Activated CD4-positive, alpha-beta T cell treated with anti-CD3 and anti-CD28 coated beads, Interleukin-2, Interleukin-6, amounts not matched to agents 100 ng/mL and 50 ng/mL, durations not matched to agents 16 hours and 8 hours (primary cell): Measurements from ENCODE around the gene TPM2.

Experiments
- DNase-seq: peaks from one replicate; pipeline ENCODE4 v3.0.0-alpha.2; 2020

Gene TPM2

DNA sequence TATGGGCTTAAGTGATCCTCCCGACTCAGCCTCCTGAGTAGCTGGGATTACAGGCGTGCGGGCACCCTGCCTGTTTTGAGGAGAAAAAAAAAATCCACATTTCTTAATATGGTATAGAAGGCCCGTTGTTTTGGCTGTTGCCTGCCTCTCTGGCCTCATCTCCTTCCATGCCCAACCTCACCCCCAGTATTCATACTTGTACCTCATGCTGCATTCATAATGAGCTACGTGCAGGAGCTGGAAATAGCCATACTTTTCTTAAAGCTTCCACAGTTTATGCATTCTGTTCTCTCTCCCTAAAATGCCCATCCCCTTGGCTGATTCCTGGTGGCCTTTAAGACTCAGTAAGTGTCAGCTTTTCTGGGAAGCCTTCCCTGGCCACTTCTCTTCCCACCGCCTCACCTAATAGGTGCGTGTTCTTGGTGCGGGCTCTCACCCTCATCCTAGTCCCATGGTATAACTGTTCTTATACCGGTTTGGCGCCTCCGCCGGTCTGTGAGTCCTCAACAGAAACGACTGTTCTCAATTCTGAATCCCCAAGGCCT, 2.1 kb upstream of the TPM2 start:
- no peak for DNase-seq

DNA sequence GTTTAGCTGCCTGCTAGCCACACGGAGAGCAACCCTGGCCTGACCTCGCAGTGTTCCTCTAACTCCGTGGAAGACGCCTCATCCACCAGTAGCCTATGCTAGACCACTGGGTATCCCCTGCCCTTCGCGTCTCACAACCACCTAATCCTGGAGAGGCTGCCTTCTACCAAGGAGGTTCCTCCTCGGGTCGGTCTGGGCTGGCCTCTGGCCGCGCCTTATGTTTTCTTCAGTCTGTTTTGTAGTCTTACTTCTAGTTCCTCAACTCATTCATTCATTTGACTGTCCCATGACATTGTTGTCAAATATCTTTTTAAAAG, 1.6 kb upstream of the TPM2 start:
- DNase-seq: no peak

DNA sequence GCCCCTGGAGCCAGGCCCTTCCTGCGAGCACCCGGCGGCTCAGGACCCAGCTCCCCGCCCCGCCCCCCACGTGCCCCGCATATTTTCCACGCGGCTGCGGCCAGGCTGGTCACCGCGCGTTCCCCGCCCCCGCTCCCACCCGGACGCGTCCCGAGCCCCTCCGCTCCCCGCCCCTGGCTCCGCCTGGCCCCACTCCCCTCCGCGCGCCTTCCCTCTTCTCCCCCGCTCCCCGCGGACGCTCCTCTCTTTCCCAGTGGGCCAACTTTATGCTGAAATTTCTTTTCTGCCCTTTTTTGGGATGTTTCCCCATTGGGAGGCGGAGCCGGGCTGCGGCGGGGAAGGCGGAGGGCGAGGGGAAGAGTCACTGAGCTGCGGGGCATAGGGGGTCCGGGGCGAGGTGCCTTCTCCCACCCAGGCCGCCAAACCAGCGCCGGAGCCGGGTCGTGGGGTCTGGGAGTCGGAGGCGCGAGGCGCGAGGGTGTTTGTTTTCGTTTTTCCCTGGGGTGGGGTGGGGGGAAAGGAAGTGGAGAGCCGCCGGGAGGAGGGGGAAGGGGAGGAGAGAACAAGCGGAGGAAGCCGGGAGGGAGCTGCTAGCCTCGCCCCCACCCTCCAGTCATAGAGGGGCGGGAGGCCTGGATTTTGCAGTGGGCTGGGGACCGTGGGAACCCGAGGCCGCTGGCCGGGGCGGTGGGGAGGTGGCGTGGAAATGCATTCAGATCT, 1.0 kb upstream of the TPM2 start:
- peak; percentile 25 for DNase-seq

DNA sequence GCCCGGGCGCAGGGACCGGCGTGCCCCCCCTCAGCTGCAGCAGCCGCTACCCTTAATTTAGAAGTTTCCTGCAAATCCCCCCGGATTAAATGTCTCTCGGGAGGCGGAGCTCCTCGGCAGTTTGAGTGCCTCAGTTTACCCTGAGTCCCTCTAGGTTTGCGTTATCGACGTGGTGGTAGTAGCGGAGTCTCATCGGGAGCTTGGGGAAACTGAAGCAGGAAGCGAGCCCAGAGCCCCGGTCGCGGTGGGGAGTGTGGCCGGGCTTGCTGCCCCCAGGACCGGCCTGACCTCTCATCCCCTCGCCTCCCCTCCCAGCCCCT, 529 bp upstream of the TPM2 start:
- DNase-seq: no peak

DNA sequence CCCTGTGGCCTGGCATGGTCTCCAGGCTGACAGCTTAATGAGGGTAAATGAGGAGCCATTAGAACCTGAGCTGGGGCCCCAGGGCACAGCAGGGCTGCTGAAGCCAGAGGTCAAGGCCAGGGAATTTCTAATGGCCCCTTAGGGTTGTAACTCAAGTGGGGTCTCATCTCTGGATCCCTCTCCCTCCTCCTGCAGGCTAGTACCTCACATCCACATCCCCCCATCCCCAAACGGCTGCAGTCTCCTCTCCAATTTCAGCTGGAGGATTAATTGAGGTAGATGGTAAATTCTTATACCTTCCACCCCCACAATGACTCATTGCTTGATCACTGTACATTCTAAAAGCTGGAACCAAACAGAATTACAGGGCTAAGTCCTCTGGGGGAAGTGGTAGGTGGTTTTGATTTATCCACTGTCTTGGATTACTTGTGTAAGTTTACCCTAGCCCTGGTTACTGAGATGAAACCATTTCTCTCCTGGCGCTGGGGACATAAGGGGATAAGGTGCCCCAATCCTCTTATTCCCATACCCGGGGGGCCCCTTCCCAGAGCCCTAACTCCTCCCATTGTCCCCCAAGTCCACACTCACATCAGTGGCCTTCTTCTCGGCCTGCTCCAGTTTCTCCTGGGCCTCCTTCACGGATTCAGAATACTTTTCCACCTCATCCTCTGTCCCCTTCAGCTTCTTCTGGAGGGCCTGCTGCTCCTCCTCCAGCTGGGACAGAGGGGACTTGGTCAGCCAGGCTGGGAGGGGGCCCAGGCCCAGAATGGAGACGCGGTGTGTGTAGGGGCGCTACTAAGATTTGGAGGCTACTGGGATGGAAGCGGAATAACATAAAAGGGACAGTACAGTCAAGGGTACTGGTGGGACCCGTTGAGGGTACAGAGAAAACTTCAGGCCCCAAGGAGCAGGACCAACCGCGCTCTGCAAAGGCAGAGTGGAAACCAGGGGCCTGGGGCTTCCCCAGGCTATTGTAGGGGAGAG, 875 bp downstream of the TPM2 start:
- DNase-seq: peak; percentile 42

DNA sequence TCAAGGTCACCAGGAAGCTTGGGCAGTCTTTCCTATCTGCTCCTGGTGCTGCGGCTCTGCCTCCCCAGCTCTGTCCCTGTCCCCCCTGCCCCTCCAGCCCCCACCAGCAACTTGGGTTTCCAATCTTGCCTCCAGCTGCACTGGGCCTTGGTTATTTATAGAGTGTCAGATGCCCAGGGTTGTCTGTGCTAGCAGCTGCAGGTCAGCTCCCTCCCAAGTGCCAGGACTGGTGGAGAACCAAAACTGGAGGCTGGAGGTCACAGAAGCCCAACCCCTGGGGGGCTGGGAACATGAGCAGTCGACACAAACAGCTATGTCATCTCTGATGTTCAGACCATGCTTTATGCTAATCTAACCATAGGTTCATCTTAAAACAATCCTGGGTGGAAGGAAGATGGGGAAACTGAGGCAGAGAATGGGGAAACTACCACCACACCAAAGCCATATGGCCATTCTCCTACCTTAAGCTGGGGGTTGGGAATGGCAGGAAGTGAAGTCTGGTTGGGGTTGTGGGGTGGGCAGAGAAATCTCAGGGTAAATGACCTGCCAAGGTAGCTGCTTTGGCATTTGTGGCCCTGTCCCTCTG, 1.7 kb downstream of the TPM2 start:
- no peak for DNase-seq

DNA sequence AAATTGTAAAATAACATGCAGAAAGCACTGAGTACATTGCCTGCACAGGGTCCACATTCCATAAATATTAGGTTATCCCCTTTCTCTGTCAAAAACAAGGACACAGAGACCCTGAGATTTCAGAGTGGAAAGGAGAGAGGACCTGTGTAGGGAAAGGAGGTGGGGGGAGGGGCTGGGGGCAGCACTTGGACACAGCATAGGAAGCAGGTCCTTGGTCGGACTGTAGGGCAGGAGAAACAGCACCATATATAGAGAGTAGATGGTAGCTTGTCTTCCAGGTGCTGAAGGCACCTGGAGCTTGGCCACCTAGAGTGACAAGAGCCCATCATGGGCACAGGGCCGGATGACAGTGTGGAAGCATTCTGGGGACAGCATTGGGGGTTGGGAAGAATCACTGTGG, 2.4 kb downstream of the TPM2 start:
- no peak for DNase-seq

DNA sequence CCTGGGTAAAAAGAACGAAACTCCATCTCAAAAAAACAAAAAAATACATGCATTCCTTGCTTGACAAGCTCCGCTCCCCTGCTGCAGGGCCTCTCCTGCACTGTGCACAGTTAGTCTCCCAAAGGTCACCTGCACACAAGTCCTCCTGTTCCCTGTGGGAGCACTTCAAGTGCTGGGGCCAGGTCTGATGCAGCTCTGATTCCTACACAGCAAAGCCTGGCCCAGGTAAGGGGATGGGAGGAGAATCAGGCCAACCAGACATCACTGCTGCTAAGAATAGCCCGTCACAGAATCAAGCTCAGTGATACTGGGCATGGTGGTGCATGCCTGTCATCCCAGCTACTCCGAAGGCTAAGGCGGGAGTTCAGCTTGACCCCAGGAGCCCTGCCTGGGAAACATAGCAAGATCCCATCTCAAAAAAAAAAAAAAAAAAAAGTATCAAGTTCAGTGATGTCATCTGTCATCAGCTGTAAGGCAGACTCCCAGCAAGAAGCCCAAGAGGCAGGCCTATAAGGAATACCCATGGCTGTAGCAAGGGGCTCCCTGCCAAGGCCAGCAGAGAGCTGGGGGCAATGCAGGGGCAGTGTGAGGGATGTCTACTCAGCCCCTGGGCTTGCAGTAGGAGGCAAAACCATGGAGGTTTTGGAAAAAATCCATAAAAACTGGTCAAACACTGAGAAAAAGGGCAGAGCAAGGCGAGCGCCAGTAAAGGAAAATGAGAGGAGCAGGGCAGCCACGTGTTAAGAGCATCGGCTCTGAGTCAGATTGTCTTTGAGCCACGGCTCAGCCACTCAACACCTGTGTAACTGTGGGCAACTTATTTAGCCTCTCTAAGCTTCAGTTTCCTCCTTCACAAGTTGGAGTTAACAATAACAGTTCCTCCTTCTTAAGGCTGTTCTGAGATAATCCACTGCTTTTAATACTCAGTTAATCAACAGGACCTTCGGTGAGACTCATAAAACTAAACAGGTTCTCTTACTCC, 3.2 kb downstream of the TPM2 start:
- DNase-seq: no peak

DNA sequence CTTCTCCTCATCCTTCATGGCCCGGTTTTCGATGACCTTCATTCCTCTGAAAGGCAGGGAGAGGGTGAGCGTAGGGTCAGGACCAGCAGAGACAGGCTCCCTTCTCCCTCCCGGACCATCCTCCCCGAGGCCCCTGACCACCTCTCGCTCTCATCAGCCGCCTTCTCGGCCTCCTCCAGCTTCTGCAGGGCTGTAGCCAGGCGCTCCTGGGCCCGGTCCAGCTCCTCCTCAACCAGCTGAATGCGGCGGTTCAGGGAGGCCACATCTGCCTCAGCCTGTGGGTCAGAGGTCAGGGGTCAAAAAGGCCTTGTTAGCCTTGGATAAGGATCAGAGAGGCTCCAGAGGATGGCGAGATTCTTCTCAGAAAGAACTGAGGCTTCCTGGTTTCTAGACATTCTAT, 4.2 kb downstream of the TPM2 start:
- DNase-seq: no peak

DNA sequence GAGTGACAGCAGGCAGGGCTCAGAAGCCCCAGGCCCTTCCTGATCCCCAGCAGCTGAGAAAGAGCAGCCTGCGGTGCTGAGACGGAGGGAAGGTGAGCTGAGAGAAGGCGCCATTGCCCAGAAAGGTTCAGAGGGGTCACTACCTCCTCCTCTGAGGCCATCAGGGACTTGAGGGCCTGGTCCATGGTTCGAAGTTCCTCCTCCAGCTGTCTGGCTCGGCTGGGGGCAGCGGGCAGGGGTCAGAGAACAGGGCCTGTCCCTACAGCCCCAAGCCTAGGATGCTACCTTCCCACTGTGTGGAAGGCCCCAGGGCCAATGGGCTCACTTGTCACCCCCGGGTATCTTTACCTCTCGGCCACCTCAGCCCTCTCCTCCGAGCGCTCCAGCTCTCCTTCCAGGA, 4.8 kb downstream of the TPM2 start:
- DNase-seq: no peak

DNA sequence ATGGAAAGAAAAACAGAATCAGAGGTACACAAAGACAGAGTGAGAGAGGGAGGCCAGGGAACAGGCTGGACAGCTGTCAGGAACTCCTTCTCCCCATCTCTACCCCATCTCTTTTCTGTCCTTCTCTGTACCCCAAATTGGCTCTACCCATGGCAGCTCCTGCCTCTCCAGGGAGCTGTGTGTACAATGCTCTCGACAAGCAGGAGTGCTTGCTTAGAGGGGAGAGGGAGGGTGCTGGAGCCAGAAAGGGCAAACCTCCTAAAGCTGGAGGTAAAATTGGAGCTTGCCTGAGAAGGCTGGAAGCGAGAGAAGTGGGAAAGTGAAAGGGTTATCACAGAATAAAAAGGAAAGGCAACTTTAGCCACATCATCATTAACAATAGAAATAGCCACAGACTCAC, 6.4 kb downstream of the TPM2 start:
- DNase-seq: no peak

DNA sequence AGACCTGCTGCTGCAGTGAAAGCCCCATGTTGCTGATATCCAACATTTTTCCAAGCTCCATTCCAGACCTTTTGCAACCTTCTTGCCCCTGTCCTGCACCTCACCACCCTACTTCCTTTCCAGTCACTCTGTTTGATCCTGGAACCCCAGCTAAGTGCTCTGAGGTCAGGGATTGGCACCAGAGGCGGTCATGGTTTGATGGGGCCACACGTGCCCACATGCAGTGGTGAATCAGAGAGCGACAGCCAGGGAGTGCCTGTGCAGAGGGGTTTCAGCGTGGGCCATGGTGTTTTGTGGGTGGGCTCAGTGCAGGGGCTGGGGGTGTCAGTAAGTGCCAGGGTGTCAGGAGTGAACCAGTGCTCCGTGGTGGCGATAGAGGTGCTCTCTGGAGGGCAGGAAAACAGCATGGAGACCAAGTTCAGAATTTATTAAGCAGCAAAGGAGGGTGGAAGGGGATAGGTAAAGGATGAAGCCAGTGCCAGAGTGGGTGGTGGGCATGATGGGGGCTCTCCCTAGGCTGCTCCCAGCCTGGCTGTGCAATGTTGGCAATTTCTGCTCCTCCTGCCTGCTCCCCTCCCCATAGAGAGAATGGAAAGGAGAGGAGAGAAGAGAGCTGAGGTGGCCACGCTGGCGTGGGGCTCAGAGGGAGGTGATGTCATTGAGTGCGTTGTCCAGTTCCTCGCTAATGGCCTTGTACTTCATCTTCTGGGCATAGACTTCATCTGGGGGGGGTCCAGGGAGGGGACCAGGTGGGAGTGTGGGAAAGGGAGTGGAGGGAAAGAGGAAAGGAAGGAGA, 7.0 kb downstream of the TPM2 start:
- DNase-seq: no peak

DNA sequence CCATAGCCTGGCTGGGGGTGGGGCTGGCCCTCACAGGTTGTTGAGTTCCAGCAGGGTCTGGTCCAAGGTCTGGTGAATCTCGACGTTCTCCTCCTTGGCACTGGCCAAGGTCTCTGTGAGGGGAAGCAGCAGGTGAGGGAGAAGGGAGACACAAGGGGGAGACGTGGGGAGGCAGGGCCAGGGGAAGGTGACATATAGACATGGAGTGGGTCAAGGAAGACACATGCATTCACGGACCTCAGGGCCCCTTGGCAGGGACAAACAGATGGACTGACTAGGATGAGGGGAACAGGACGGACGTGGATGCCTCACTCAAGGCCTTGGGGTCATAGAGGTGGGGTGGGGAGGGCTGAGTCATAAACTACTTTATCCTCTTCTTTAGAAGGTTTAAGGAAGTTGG, 7.7 kb downstream of the TPM2 start:
- DNase-seq: no peak

DNA sequence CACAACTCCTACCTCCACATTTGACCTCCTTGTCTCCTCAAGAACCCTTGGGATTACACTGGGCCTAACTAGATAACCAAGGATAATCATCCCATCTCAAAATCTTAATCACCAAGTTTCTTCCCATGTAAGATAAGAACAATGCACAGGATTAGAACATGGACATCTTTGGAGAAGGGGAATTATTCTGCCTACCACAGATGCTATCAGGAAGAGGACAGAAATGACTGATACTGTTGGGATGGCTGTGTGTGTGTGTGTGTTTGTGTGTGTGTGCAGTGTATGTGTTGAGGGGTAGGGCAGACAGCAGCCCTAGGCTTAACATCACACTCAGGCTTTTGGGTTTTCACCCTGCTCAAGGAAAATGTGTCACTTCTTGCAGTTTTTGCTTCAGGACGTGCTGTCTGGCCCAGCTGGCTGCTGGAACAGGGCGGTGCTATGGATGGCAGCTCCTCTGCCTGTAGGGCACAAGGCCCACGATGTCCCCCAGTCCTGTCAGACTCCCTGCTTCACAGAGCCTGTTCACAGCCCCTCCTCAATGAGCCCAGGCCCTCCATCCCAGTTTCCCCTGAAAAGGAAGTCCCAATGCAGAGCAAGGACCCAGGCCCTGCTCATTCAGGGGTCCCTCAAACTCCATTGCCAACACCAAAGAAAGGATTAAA, 8.3 kb downstream of the TPM2 start:
- no peak for DNase-seq

DNA sequence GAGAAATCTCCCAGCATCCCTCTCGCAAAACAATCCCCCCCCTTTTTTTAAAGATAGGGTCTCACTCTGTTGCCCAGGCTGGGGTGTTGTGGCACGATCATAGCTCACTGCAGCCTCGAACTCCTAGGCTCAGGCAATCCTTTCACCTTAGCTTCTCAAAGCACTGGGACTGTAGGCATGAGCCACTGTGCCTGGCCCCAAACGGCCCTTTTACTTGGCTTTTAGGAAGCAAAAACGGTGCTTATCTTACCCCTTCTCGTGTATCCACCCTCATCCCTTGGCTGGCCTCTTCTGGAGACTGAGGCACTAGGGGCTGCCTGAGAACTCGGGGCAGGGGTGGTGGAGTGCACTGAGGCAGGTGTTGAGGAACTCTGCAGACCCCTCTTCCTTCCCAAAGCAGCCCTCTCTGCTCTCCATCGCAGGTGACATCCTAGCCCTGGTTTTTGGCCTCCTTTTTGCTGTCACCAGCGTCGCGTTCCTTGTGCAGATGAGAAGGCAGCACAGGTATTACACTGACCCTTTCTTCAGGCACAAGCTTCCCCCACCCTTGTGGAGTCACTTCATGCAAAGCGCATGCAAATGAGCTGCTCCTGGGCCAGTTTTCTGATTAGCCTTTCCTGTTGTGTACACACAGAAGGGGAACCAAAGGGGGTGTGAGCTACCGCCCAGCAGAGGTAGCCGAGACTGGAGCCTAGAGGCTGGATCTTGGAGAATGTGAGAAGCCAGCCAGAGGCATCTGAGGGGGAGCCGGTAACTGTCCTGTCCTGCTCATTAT, 9.2 kb downstream of the TPM2 start:
- DNase-seq: no peak

DNA sequence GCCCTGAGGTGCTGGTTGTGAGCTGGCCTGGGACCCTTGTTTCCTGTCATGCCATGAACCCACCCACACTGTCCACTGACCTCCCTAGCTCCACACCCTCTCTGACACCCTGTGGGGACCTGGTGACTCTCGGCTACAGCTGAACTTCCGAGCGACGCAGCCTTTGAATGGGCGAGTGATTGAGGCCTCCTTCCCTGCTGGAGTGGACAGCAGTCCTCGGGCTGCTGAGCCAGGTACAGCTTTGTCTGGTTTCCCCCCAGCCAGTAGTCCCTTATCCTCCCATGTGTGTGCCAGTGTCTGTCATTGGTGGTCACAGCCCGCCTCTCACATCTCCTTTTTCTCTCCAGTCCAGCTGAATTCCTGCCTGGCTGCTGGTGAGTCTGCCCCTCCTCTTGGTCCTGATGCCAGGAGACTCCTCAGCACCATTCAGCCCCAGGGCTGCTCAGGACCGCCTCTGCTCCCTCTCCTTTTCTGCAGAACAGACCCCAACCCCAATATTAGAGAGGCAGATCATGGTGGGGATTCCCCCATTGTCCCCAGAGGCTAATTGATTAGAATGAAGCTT, 9.9 kb downstream of the TPM2 start:
- DNase-seq: no peak

DNA sequence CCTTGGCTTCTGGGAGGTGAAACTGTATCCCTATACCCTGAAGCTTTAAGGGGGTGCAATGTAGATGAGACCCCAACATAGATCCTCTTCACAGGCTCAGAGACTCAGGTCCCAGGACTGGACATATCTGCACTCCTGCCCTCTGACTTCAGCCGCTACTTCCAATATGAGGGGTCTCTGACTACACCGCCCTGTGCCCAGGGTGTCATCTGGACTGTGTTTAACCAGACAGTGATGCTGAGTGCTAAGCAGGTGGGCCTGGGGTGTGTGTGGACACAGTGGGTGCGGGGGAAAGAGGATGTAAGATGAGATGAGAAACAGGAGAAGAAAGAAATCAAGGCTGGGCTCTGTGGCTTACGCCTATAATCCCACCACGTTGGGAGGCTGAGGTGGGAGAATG, 10.6 kb downstream of the TPM2 start:
- no peak for DNase-seq

DNA sequence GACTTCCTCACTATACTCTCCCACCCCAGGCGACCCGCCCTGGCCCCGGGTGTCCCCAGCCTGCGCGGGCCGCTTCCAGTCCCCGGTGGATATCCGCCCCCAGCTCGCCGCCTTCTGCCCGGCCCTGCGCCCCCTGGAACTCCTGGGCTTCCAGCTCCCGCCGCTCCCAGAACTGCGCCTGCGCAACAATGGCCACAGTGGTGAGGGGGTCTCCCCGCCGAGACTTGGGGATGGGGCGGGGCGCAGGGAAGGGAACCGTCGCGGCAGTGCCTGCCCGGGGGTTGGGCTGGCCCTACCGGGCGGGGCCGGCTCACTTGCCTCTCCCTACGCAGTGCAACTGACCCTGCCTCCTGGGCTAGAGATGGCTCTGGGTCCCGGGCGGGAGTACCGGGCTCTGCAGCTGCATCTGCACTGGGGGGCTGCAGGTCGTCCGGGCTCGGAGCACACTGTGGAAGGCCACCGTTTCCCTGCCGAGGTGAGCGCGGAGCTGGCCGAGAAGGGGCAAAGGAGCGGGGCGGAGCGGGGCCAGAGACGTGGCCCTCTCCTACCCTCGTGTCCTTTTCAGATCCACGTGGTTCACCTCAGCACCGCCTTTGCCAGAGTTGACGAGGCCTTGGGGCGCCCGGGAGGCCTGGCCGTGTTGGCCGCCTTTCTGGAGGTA, 13.9 kb downstream of the TPM2 start:
- DNase-seq: no peak

DNA sequence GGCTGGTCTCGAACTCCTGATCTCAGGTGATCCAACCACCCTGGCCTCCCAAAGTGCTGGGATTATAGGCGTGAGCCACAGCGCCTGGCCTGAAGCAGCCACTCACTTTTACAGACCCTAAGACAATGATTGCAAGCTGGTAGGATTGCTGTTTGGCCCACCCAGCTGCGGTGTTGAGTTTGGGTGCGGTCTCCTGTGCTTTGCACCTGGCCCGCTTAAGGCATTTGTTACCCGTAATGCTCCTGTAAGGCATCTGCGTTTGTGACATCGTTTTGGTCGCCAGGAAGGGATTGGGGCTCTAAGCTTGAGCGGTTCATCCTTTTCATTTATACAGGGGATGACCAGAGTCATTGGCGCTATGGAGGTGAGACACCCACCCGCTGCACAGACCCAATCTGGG, 14.5 kb downstream of the TPM2 start:
- no peak for DNase-seq

DNA sequence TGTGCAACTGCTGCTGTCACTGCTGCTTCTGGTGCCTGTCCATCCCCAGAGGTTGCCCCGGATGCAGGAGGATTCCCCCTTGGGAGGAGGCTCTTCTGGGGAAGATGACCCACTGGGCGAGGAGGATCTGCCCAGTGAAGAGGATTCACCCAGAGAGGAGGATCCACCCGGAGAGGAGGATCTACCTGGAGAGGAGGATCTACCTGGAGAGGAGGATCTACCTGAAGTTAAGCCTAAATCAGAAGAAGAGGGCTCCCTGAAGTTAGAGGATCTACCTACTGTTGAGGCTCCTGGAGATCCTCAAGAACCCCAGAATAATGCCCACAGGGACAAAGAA, 15.7 kb downstream of the TPM2 start:
- no peak for DNase-seq
